ENCODE data around the gene SELENON. TPM values are rescaled to one million over a fixed set of nuclear protein-coding genes. Genes with fewer than 3 reads are reported as not detected.
A peak's percentile ranks its signal among the peaks of the same experiment; 100 is the strongest.

Gene SELENON
- polyA plus RNA-seq, 2 of the 4 experiments (the other 2 are of a cell fraction): 16.6 to 41.1 TPM

GRCh38 chr1:25803368-25803767, 3.4 kb downstream of the SELENON start:
- no peak overlapping the region for H3K4me2 ChIP-seq
- no peak overlapping the region for H3K27ac ChIP-seq
- TF ChIP-seq MAFK (IDR thresholded peaks at IDR 0.05; ENCODE audit: partially characterized antibody): peak; percentile 12
- TF ChIP-seq TFCP2L1 (CRISPR knock-in tag; IDR thresholded peaks at IDR 0.05): no peak
- no peak for TF ChIP-seq FOXS1 (CRISPR knock-in tag; IDR thresholded peaks at IDR 0.05)
- peaks cover 14% of the 10 kb centered on the region; the same call in 2 of the 3 replicates for H3K4me1 ChIP-seq
- ATAC-seq (no peak), DNase-seq (ENCODE audit: low read depth in 1 of 2, low spot score in 1 of 2) (no peak), FAIRE-seq (no peak)
- no peaks in the 10 kb centered on the region for H3K9me3 ChIP-seq
- ChIA-PET POLR2A (no interaction called here), CTCF (interaction anchor here (0.7 to 1.5 kb wide), 2 partner anchors 231 to 1388 kb away, joined by 3 to 4 read pairs; partner anchors contain the start of gene NIPAL3)
- WGBS (ENCODE audit: missing lambda C conversion rate): 82% methylated on average over 1 of the region's 1 CpG
- H3K4me3 ChIP-seq: no peak overlapping the region

DNA sequence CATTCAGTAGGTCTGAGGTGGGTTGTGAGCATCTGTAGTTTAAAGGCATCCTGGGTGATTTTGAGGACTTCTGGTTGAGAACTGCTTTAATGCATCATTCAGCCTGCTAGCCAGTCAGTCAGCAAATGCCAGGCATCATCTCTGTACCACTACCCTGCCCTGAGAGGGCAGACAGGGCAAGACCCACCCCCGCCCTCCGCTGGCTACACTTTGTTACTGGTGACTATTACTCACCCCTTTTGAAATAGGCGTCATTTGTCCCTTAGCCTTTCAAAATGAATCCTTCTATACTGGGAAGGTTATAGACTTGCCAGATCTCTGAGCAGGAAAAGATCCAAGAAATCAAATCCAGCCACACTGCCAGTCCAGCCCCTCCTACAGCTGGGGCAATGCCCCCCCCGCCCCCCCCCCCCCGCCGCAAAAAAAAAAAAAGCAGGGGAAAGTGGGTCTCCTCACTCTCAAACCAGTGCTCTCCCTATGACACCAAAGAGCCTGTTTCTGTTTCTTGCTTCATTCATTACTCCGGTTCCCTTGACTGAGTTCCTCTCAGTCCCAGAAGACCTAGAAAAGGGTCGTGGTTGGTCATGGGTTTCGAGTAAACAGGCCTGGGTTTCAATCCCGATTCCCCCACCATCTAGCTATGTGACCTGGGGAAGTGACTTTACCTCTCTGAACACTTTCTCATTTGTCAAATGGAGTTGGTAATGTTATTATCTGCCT, 4.4 kb downstream of the SELENON start:
- Histone ChIP-seq H3K4me1 (peaks cover 13% of the 10 kb centered on the region; the same call in 2 of the 3 replicates), H3K9me3 (no peaks in the 10 kb centered on the region), H3K4me3 (no peak overlapping the region), H3K27ac (no peak overlapping the region), H3K4me2 (no peak overlapping the region)
- 53% methylated on average over 8 of the region's 10 CpGs for WGBS (ENCODE audit: missing lambda C conversion rate)
- FAIRE-seq (no peak), DNase-seq (ENCODE audit: low read depth in 1 of 2, low spot score in 1 of 2) (no peak), ATAC-seq (no peak)
- CTCF ChIA-PET: no interaction called here
- POLR2A ChIA-PET: no interaction called here
- TF ChIP-seq CHD4 (IDR thresholded peaks at IDR 0.05; ENCODE audit: borderline replicate concordance) (no peak), MAX (IDR thresholded peaks at IDR 0.05) (no peak), ESRRA (IDR thresholded peaks at IDR 0.05; ENCODE audit: borderline replicate concordance, low read length) (no peak), FOSB (CRISPR knock-in tag; IDR thresholded peaks at IDR 0.05) (no peak), TFCP2L1 (CRISPR knock-in tag; IDR thresholded peaks at IDR 0.05) (no peak), EHMT2 (IDR thresholded peaks at IDR 0.05; ENCODE audit: low read depth) (no peak), HOXB13 (CRISPR knock-in tag; IDR thresholded peaks at IDR 0.05; ENCODE audit: low read depth) (no peak)

DNA sequence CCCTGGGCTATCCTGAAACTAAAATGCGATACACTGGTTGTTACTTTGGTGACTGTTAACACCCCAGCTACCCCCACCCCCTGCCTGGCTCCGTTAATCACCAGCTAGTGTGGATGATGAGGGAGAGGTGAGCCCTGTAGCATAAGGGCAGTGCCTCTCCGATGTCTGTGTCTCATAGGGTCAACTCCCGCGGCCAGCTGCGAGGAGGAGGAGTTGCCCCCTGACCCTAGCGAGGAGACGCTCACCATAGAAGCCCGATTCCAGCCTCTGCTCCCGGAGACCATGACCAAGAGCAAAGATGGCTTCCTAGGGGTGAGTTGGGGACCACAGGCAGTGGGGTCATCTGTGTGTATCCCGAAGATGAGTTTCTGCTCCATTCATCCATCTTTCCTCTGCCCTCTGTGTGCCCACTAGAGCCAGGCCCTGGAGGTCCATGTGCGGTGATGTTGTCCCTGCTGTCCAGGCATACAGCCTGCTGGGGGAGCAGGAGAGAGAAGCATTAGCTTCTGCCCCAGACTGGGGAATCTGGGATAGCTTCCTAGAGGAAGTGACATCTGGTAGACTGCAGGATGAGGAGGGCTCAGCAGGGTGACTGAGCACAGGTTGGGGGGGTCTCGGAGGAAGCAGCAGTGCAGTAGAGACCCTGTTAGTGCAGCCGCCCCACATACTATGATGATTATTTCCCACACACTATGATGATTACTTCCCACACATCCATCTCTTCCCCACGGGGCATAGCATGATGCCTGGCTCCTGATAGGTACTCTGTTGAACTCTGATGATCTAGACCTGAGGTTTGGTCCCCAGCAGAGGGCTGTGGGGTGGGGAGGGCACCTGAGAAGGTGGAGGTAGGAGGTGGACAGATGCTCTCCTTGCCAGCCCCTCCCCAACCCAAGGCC, 5.2 kb downstream of the SELENON start:
- Histone ChIP-seq H3K9me3 (no peaks in the 10 kb centered on the region), H3K4me1 (peaks cover 9% of the 10 kb centered on the region; the same call in 2 of the 3 replicates), H3K4me2 (no peak overlapping the region), H3K27ac (no peak overlapping the region), H3K4me3 (no peak overlapping the region)
- ATAC-seq (no peak), DNase-seq (ENCODE audit: low read depth in 1 of 2, low spot score in 1 of 2) (no peak), FAIRE-seq (no peak)
- 92% methylated on average over 2 of the region's 15 CpGs for WGBS (ENCODE audit: missing lambda C conversion rate)
- CTCF ChIA-PET: no interaction called here
- POLR2A ChIA-PET: no interaction called here
- no peak for TF ChIP-seq HEYL (CRISPR knock-in tag; IDR thresholded peaks at IDR 0.05)
- no peak for TF ChIP-seq USF2 (IDR thresholded peaks at IDR 0.05)
- TF ChIP-seq FOSL2 (IDR thresholded peaks at IDR 0.05): no peak
- no peak for TF ChIP-seq FOSL2 (CRISPR knock-in tag; IDR thresholded peaks at IDR 0.05)
- no peak for TF ChIP-seq RNF2 (IDR thresholded peaks at IDR 0.05; ENCODE audit: borderline replicate concordance, low read depth)
- no peak for TF ChIP-seq E2F6 (IDR thresholded peaks at IDR 0.05; ENCODE audit: borderline replicate concordance, low read depth)
- TF ChIP-seq MAZ (IDR thresholded peaks at IDR 0.05; ENCODE audit: borderline replicate concordance, low read depth, low read length): no peak
- TF ChIP-seq FOXS1 (CRISPR knock-in tag; IDR thresholded peaks at IDR 0.05): no peak
- TF ChIP-seq, protein P1, sequence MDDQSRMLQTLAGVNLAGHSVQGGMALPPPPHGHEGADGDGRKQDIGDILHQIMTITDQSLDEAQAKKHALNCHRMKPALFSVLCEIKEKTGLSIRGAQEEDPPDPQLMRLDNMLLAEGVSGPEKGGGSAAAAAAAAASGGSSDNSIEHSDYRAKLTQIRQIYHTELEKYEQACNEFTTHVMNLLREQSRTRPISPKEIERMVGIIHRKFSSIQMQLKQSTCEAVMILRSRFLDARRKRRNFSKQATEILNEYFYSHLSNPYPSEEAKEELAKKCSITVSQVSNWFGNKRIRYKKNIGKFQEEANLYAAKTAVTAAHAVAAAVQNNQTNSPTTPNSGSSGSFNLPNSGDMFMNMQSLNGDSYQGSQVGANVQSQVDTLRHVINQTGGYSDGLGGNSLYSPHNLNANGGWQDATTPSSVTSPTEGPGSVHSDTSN (IDR thresholded peaks at IDR 0.05): no peak
- TF ChIP-seq ZSCAN20 (CRISPR knock-in tag; IDR thresholded peaks at IDR 0.05): no peak
- no peak for TF ChIP-seq TFCP2L1 (CRISPR knock-in tag; IDR thresholded peaks at IDR 0.05)
- TF ChIP-seq BCL3 (IDR thresholded peaks at IDR 0.05): no peak
- TF ChIP-seq TP53 (CRISPR knock-in tag; IDR thresholded peaks at IDR 0.05): no peak
